Mesenchymal stem cell (in vitro differentiated cells and primary cell): ENCODE results near the gene CAMKMT.

Source experiments
- DNase-seq: peaks from one replicate; pipeline ENCODE4 v3.0.0-alpha.2; 2013
- H2AFZ ChIP-seq: one replicate; pipeline ENCODE4 v1.6.1; 2013; ENCODE audit warnings: low read depth, mild to moderate bottlenecking, control low read depth, inconsistent platforms, low read length, moderate library complexity
- H2AK5ac ChIP-seq: 2 replicates; pipeline ENCODE4 v1.6.1; 2013; ENCODE audit warnings: low read length, moderate library complexity, mild to moderate bottlenecking, inconsistent platforms; ENCODE audit not compliant: severe bottlenecking
- H2BK120ac ChIP-seq: one replicate; pipeline ENCODE4 v1.6.1; 2013; ENCODE audit warnings: low read depth, mild to moderate bottlenecking, inconsistent platforms, low read length, moderate library complexity
- H2BK12ac ChIP-seq, 2 experiments: one replicate each; pipeline ENCODE4 v1.6.1; 2013; ENCODE audit warnings: inconsistent platforms in 2 of 2, low read length in 2 of 2, mild to moderate bottlenecking in 2 of 2, moderate library complexity in 2 of 2, control low read depth in 1 of 2
- H2BK15ac ChIP-seq: one replicate; pipeline ENCODE4 v1.6.1; 2013; ENCODE audit warnings: mild to moderate bottlenecking, low read depth, inconsistent platforms; ENCODE audit not compliant: poor library complexity, severe bottlenecking
- H2BK5ac ChIP-seq: 2 replicates; pipeline ENCODE4 v1.6.1; 2013; ENCODE audit warnings: low read depth, mild to moderate bottlenecking, low read length, control low read depth, inconsistent platforms; ENCODE audit not compliant: poor library complexity, severe bottlenecking
- H3K14ac ChIP-seq, 2 experiments: one replicate each; pipeline ENCODE4 v1.6.1; 2013; ENCODE audit warnings: inconsistent platforms in 2 of 2, low read length in 2 of 2, control low read depth in 1 of 2, mild to moderate bottlenecking in 1 of 2, moderate library complexity in 1 of 2
- H3K18ac ChIP-seq, 2 experiments: one replicate each; pipeline ENCODE4 v1.6.1; 2013; ENCODE audit warnings: inconsistent platforms in 2 of 2, low read length in 2 of 2, control low read depth in 1 of 2, low read depth in 1 of 2, mild to moderate bottlenecking in 1 of 2
- H3K23ac ChIP-seq, 2 experiments: one replicate each; pipeline ENCODE4 v1.6.1; 2013; ENCODE audit warnings: inconsistent platforms in 2 of 2, low read length in 2 of 2, mild to moderate bottlenecking in 2 of 2, moderate library complexity in 2 of 2, control low read depth in 1 of 2
- H3K27ac ChIP-seq: 2 replicates; pipeline ENCODE4 v1.5.1; 2013; ENCODE audit warnings: mild to moderate bottlenecking, moderate library complexity, low read length, control low read depth, inconsistent platforms; ENCODE audit not compliant: poor library complexity, severe bottlenecking
- H3K27me3 ChIP-seq, 2 experiments: 2 replicates each; pipeline versions ENCODE4 v1.6.1 to v1.7.0; 2013; ENCODE audit warnings: low read length in 2 of 2, mild to moderate bottlenecking in 2 of 2, moderate library complexity in 2 of 2, control low read depth in 1 of 2, inconsistent platforms in 1 of 2; ENCODE audit not compliant: control insufficient read depth in 1 of 2, insufficient read depth in 1 of 2
- H3K36me3 ChIP-seq, 2 experiments: 2 replicates each; pipeline versions ENCODE4 v1.6.1 to v1.7.0; 2013; ENCODE audit warnings: low read length in 2 of 2, control low read depth in 1 of 2, inconsistent platforms in 1 of 2, low read depth in 1 of 2, mild to moderate bottlenecking in 1 of 2; ENCODE audit not compliant: insufficient read depth in 2 of 2, control insufficient read depth in 1 of 2
- H3K4ac ChIP-seq, 2 experiments: one replicate each; pipeline ENCODE4 v1.6.1; 2013; ENCODE audit warnings: inconsistent platforms in 2 of 2, low read length in 2 of 2, mild to moderate bottlenecking in 2 of 2, moderate library complexity in 2 of 2, control low read depth in 1 of 2, low read depth in 1 of 2
- H3K4me1 ChIP-seq: 2 replicates; pipeline ENCODE4 v1.6.1; 2013; ENCODE audit warnings: low read depth, low read length, control low read depth; ENCODE audit not compliant: control insufficient read depth, insufficient read depth
- H3K4me2 ChIP-seq: 2 replicates; pipeline ENCODE4 v1.6.1; 2013; ENCODE audit warnings: low read length, mild to moderate bottlenecking, inconsistent platforms; ENCODE audit not compliant: poor library complexity, severe bottlenecking
- H3K4me3 ChIP-seq, 2 experiments: 2 replicates each; pipeline versions ENCODE4 v1.5.1 to v1.7.0; 2013; ENCODE audit warnings: low read length in 2 of 2, mild to moderate bottlenecking in 2 of 2, control low read depth in 1 of 2, low read depth in 1 of 2; ENCODE audit not compliant: insufficient read depth in 1 of 2
- H3K79me1 ChIP-seq: replicated peaks from 2 replicates; pipeline ENCODE4 v1.6.1; 2013; ENCODE audit warnings: mild to moderate bottlenecking, control low read depth, low read length, inconsistent platforms; ENCODE audit not compliant: poor library complexity, severe bottlenecking
- H3K9ac ChIP-seq: 2 replicates; pipeline ENCODE4 v1.7.0; 2013; ENCODE audit warnings: mild to moderate bottlenecking, low read length, moderate library complexity
- H3K9me3 ChIP-seq: 2 replicates; pipeline ENCODE4 v1.7.0; 2013; ENCODE audit warnings: mild to moderate bottlenecking, low read length; ENCODE audit not compliant: control insufficient read depth
- H4K8ac ChIP-seq: one replicate; pipeline ENCODE4 v1.6.1; 2013; ENCODE audit warnings: inconsistent platforms, mild to moderate bottlenecking, low read length, moderate library complexity
- H4K91ac ChIP-seq: one replicate; pipeline ENCODE4 v1.6.1; 2013; ENCODE audit warnings: mild to moderate bottlenecking, low read length, inconsistent platforms
- WGBS: methylation state at CpG from one replicate; pipeline ENCODE4 v1.1.7; 2013; ENCODE audit warnings: mixed read lengths; 5-methylcytosine and 5-hydroxymethylcytosine counted together

CAMKMT gene

GRCh38 chr2:44778221-44778654 lies 416.5 kb downstream of the CAMKMT start:
- no peak overlapping the region for H3K4ac ChIP-seq
- no peak overlapping the region for H2BK5ac ChIP-seq
- H3K36me3 ChIP-seq, result no peaks in the 10 kb centered on the region
- no peak overlapping the region for H2AFZ ChIP-seq
- no peaks in the 10 kb centered on the region for H3K79me1 ChIP-seq
- peaks cover 15% of the 10 kb centered on the region for H3K9me3 ChIP-seq
- H3K4me1 ChIP-seq, result peaks cover 5% of the 10 kb centered on the region
- H3K23ac ChIP-seq, result no peak overlapping the region
- H2BK120ac ChIP-seq, result no peak overlapping the region
- no peak overlapping the region for H3K9ac ChIP-seq
- no peak overlapping the region for H4K91ac ChIP-seq
- 12% methylated on average over 13 of the region's 13 CpGs for WGBS
- peaks cover 30 to 56% of the 10 kb centered on the region in 2 experiments for H3K27me3 ChIP-seq
- H2BK12ac ChIP-seq, result no peak overlapping the region
- no peak overlapping the region for H3K4me3 ChIP-seq
- no peak overlapping the region for H2AK5ac ChIP-seq
- no peak overlapping the region for H4K8ac ChIP-seq
- H3K4me2 ChIP-seq, result no peak overlapping the region
- H3K14ac ChIP-seq, result no peak overlapping the region
- no peak for DNase-seq
- no peak overlapping the region for H3K18ac ChIP-seq
- no peak overlapping the region for H3K27ac ChIP-seq
- H2BK15ac ChIP-seq, result no peak overlapping the region

- no peak overlapping the region for H3K4ac ChIP-seq
- H3K23ac ChIP-seq, result no peak overlapping the region
- H3K14ac ChIP-seq, result no peak overlapping the region
- H3K9me3 ChIP-seq, result peaks cover 15% of the 10 kb centered on the region
- no peaks in the 10 kb centered on the region for H3K79me1 ChIP-seq
- peak overlapping the region in 1 of 2 experiments; percentile 28 for H3K4me3 ChIP-seq
- no peak overlapping the region for H2AFZ ChIP-seq
- H3K36me3 ChIP-seq, result no peaks in the 10 kb centered on the region
- no peak overlapping the region for H2BK120ac ChIP-seq
- no peak overlapping the region for H4K8ac ChIP-seq
- H2BK12ac ChIP-seq, result no peak overlapping the region
- H3K27me3 ChIP-seq, result peaks cover 30 to 56% of the 10 kb centered on the region in 2 experiments
- H3K27ac ChIP-seq, result no peak overlapping the region
- peaks cover 5% of the 10 kb centered on the region for H3K4me1 ChIP-seq
- no peak overlapping the region for H3K4me2 ChIP-seq
- H3K18ac ChIP-seq, result no peak overlapping the region
- WGBS, result 25% methylated on average over 19 of the region's 20 CpGs
- H4K91ac ChIP-seq, result no peak overlapping the region
- H3K9ac ChIP-seq, result no peak overlapping the region
- DNase-seq, result no peak
- H2AK5ac ChIP-seq, result no peak overlapping the region
- no peak overlapping the region for H2BK15ac ChIP-seq
- no peak overlapping the region for H2BK5ac ChIP-seq
Measured at GRCh38 chr2:44778671-44779476, 417.1 kb downstream of the CAMKMT start.

GRCh38 chr2:44779793-44780192 lies 418.0 kb downstream of the CAMKMT start:
- Histone ChIP-seq H3K4me2 (no peak overlapping the region), H3K23ac (no peak overlapping the region), H2AK5ac (no peak overlapping the region), H3K79me1 (no peaks in the 10 kb centered on the region), H3K9ac (no peak overlapping the region), H3K4ac (no peak overlapping the region), H3K14ac (no peak overlapping the region), H2BK12ac (no peak overlapping the region), H4K91ac (no peak overlapping the region), H4K8ac (no peak overlapping the region), H2BK120ac (no peak overlapping the region), H3K4me3 (no peak overlapping the region), H3K18ac (no peak overlapping the region), H3K27ac (no peak overlapping the region), H2AFZ (no peak overlapping the region), H3K9me3 (peaks cover 15% of the 10 kb centered on the region), H2BK15ac (no peak overlapping the region), H3K27me3 (peaks cover 34 to 56% of the 10 kb centered on the region in 2 experiments), H2BK5ac (no peak overlapping the region), H3K36me3 (no peaks in the 10 kb centered on the region), H3K4me1 (peaks cover 5% of the 10 kb centered on the region)
- DNase-seq, result no peak
- WGBS, result 73% methylated on average over 2 of the region's 2 CpGs

GRCh38 chr2:44780406-44780805 lies 418.7 kb downstream of the CAMKMT start:
- Histone ChIP-seq H3K27ac (no peak overlapping the region), H3K36me3 (no peaks in the 10 kb centered on the region), H3K4me1 (peaks cover 5% of the 10 kb centered on the region), H3K23ac (no peak overlapping the region), H4K91ac (no peak overlapping the region), H2AFZ (no peak overlapping the region), H3K79me1 (no peaks in the 10 kb centered on the region), H3K4me2 (no peak overlapping the region), H4K8ac (no peak overlapping the region), H3K4me3 (no peak overlapping the region), H2BK120ac (no peak overlapping the region), H2BK15ac (no peak overlapping the region), H3K27me3 (peaks cover 40 to 56% of the 10 kb centered on the region in 2 experiments), H2BK5ac (no peak overlapping the region), H3K18ac (no peak overlapping the region), H3K14ac (peak overlapping the region in 1 of 2 experiments; percentile 71), H2AK5ac (no peak overlapping the region), H3K4ac (no peak overlapping the region), H3K9ac (no peak overlapping the region), H2BK12ac (no peak overlapping the region), H3K9me3 (peaks cover 15% of the 10 kb centered on the region)
- DNase-seq, result no peak
- 86% methylated on average over 6 of the region's 7 CpGs for WGBS
